CD14-positive monocyte (primary cell): ENCODE results near the gene MYO6. TPM values are rescaled to one million over a fixed set of nuclear protein-coding genes. Genes with fewer than 3 reads are reported as not detected.
"Not testable (repeated sequence)": the region's sequence is repeated elsewhere in the genome, so short reads cannot be mapped to it uniquely, and the experiment has no call there.

Experiments used
- DNase-seq, 3 donors: peaks; one replicate each; pipeline ENCODE4 v3.0.0-alpha.2; 2011 to 2022
- H2AFZ ChIP-seq: 2 replicates; pipeline ENCODE4 v1.6.0; 2012; ENCODE audit warnings: mild to moderate bottlenecking, low read depth, low read length, inconsistent platforms; ENCODE audit not compliant: insufficient read depth, poor library complexity, severe bottlenecking
- H3K27ac ChIP-seq, 2 donors: 1 replicate in 1 of 2; 2 replicates in 1 of 2; pipeline ENCODE4 v1.5.1; 2012 to 2013; ENCODE audit warnings: low read length in 2 of 2, control low read depth in 1 of 2, inconsistent platforms in 1 of 2, low read depth in 1 of 2, mild to moderate bottlenecking in 1 of 2
- H3K27me3 ChIP-seq, 2 donors: one replicate each; pipeline versions ENCODE4 v1.6.0 to v1.6.1; 2011 to 2013; ENCODE audit warnings: low read length in 2 of 2; ENCODE audit not compliant: control insufficient read depth in 2 of 2, insufficient read depth in 2 of 2
- H3K36me3 ChIP-seq, 2 donors: replicated peaks in 1 of 2; 1 replicate in 1 of 2; 2 replicates in 1 of 2; pipeline versions ENCODE4 v1.5.1 to v1.6.1; 2012 to 2013; ENCODE audit warnings: low read length in 2 of 2, control low read depth in 1 of 2, inconsistent platforms in 1 of 2, mild to moderate bottlenecking in 1 of 2; ENCODE audit not compliant: insufficient read depth in 2 of 2, control insufficient read depth in 1 of 2
- H3K4me1 ChIP-seq, 2 donors: 1 replicate in 1 of 2; 2 replicates in 1 of 2; pipeline versions ENCODE4 v1.5.1 to v1.6.1; 2012 to 2013; ENCODE audit warnings: low read length in 2 of 2, control low read depth in 1 of 2, inconsistent platforms in 1 of 2, mild to moderate bottlenecking in 1 of 2, moderate library complexity in 1 of 2; ENCODE audit not compliant: insufficient read depth in 2 of 2, control insufficient read depth in 1 of 2
- H3K4me2 ChIP-seq: replicated peaks from 2 replicates; pipeline ENCODE3; 2012; ENCODE audit warnings: low read length, moderate library complexity, mild to moderate bottlenecking; ENCODE audit not compliant: poor library complexity, severe bottlenecking; ENCODE audit errors: extremely low read depth
- H3K4me3 ChIP-seq, 3 experiments: fragments of 200-600 bp in 1 of 3; sonication (generic) in 1 of 3; replicated peaks in 1 of 3; 1 replicate in 2 of 3; 2 replicates in 1 of 3; pipeline ENCODE4 v1.5.1; 2011 to 2013; ENCODE audit warnings: low read length in 3 of 3, mild to moderate bottlenecking in 3 of 3, control low read depth in 2 of 3, low read depth in 2 of 3, inconsistent platforms in 1 of 3, moderate library complexity in 1 of 3
- H3K79me2 ChIP-seq: 2 replicates; pipeline ENCODE4 v1.6.0; 2012; ENCODE audit warnings: mild to moderate bottlenecking, control low read depth, inconsistent platforms, low read length, moderate library complexity; ENCODE audit not compliant: insufficient read depth
- H3K9ac ChIP-seq: 2 replicates; pipeline ENCODE4 v1.6.0; 2017; ENCODE audit warnings: low read length, mild to moderate bottlenecking; ENCODE audit not compliant: insufficient read depth, poor library complexity, severe bottlenecking
- H3K9me3 ChIP-seq, 2 donors: replicated peaks in 1 of 2; 1 replicate in 1 of 2; 2 replicates in 1 of 2; pipeline versions ENCODE4 v1.5.1 to v1.6.1; 2012 to 2013; ENCODE audit warnings: low read length in 2 of 2, control low read depth in 1 of 2; ENCODE audit not compliant: control insufficient read depth in 1 of 2, insufficient read depth in 1 of 2
- H4K20me1 ChIP-seq: 2 replicates; pipeline ENCODE4 v1.6.0; 2012; ENCODE audit warnings: mild to moderate bottlenecking, low read length, control low read depth, moderate library complexity; ENCODE audit not compliant: insufficient read depth
- H3K27ac Mint-ChIP-seq, 7 donors: one replicate each; pipeline ENCODE4 v1.8.0; 2020; ENCODE audit warnings: mild to moderate bottlenecking in 7 of 7, mixed read lengths in 7 of 7, moderate library complexity in 6 of 7, inconsistent platforms in 2 of 7
- H3K27me3 Mint-ChIP-seq, 3 donors: one replicate each; pipeline ENCODE4 v1.8.0; 2021 to 2022; ENCODE audit warnings: low read depth in 3 of 3, mild to moderate bottlenecking in 3 of 3, mixed read lengths in 3 of 3, moderate library complexity in 3 of 3, inconsistent platforms in 1 of 3
- H3K36me3 Mint-ChIP-seq, 2 donors: one replicate each; pipeline ENCODE4 v1.8.0; 2020; ENCODE audit warnings: mixed read lengths in 2 of 2, inconsistent platforms in 1 of 2, mild to moderate bottlenecking in 1 of 2
- H3K4me1 Mint-ChIP-seq: one replicate; pipeline ENCODE4 v1.8.0; 2020; ENCODE audit warnings: mild to moderate bottlenecking, mixed read lengths
- H3K4me3 Mint-ChIP-seq, 2 donors: one replicate each; pipeline ENCODE4 v1.8.0; 2020; ENCODE audit warnings: mild to moderate bottlenecking in 2 of 2, mixed read lengths in 2 of 2, moderate library complexity in 1 of 2
- H3K9me3 Mint-ChIP-seq, 7 donors: one replicate each; pipeline ENCODE4 v1.8.0; 2020 to 2022; ENCODE audit warnings: mixed read lengths in 7 of 7, mild to moderate bottlenecking in 6 of 7, moderate library complexity in 6 of 7, inconsistent platforms in 2 of 7
- CTCF ChIP-seq: fragments of 200-600 bp; IDR thresholded peaks from one replicate; pipeline ENCODE4 v1.8.0; 2022; ENCODE audit warnings: antibody characterized with exemption, mild to moderate bottlenecking
- WGBS: methylation state at CpG from one replicate; pipeline ENCODE4 v1.1.5; 2013; ENCODE audit warnings: missing lambda C conversion rate; ENCODE audit not compliant: insufficient coverage; 5-methylcytosine and 5-hydroxymethylcytosine counted together
- intact Hi-C, 2 donors: fragments of 100-400 bp; cut with micrococcal nuclease; formaldehyde crosslinking; loops; one replicate each; pipeline versions ENCODE4 v1.15.0 to v1.15.1; 2023
- polyA plus RNA-seq, 3 donors: library from polyadenylated mRNA; depleted of rRNA in 1 of 3; unstranded in 2 of 3; stranded (reverse) in 1 of 3; fragments of 300-500 nt in 2 of 3; fragments of >200 nt in 1 of 3; fragmentation: Illumina TruSeq in 2 of 3; gene quantifications; 1 replicate in 2 of 3; 2 replicates in 1 of 3; pipeline ENCODE4 v1.2.3, GENCODE V29; 2012 to 2021

The MYO6 gene
- polyA plus RNA-seq, 3 donors = not detected

- Mint-ChIP-seq H3K27ac (no peak overlapping the region), H3K9me3 (no peaks in the 10 kb centered on the region), H3K4me3 (no peak overlapping the region), H3K27me3 (peaks cover 0 to 3% (median 3%) of the 10 kb centered on the region in 3 donors), H3K36me3 (no peaks in the 10 kb centered on the region), H3K4me1 (no peaks in the 10 kb centered on the region)
- no peaks in the 10 kb centered on the region for H3K4me1 ChIP-seq
- peaks cover 0 to 2% of the 10 kb centered on the region in 2 donors for H3K27me3 ChIP-seq
- no peak overlapping the region for H3K27ac ChIP-seq
- no peak overlapping the region for H3K4me2 ChIP-seq
- no peak for TF ChIP-seq CTCF
- no peaks in the 10 kb centered on the region for H3K9me3 ChIP-seq
- no peak overlapping the region for H3K9ac ChIP-seq
- no peaks in the 10 kb centered on the region for H4K20me1 ChIP-seq
- H2AFZ ChIP-seq = no peak overlapping the region
- intact Hi-C loops = no loop called here
- H3K79me2 ChIP-seq = no peaks in the 10 kb centered on the region
- no CpG with 5 or more reads among the region's 2 CpGs for WGBS
- no peak overlapping the region for H3K4me3 ChIP-seq
- no peaks in the 10 kb centered on the region for H3K36me3 ChIP-seq
- no peak for DNase-seq
These were observed 144.7 kb downstream of the MYO6 start for GRCh38 chr6:75893776-75894152.

- intact Hi-C loops = no loop called here
- no peak overlapping the region for H3K4me3 Mint-ChIP-seq
- Histone ChIP-seq H3K4me1 (no peaks in the 10 kb centered on the region), H3K27ac (no peak overlapping the region), H2AFZ (no peak overlapping the region), H4K20me1 (no peaks in the 10 kb centered on the region), H3K9me3 (no peaks in the 10 kb centered on the region), H3K79me2 (no peaks in the 10 kb centered on the region), H3K9ac (no peak overlapping the region), H3K4me3 (no peak overlapping the region), H3K27me3 (peaks cover 0 to 2% of the 10 kb centered on the region in 2 donors), H3K4me2 (no peak overlapping the region), H3K36me3 (no peaks in the 10 kb centered on the region)
- H3K9me3 Mint-ChIP-seq = peaks cover 0 to 3% (median 0%) of the 10 kb centered on the region in 7 donors
- no peaks in the 10 kb centered on the region for H3K36me3 Mint-ChIP-seq
- H3K27me3 Mint-ChIP-seq = peaks cover 0 to 2% (median 1%) of the 10 kb centered on the region in 3 donors
- H3K27ac Mint-ChIP-seq = no peak overlapping the region
- H3K4me1 Mint-ChIP-seq = no peaks in the 10 kb centered on the region
- WGBS = 63% methylated on average over 1 of the region's 3 CpGs
- DNase-seq = no peak
- TF ChIP-seq CTCF = no peak
These were observed 147.5 kb downstream of the MYO6 start for GRCh38 chr6:75896526-75896925.

- no CpG with 5 or more reads among the region's 1 CpG for WGBS
- H3K36me3 Mint-ChIP-seq, H3K27ac ChIP-seq, H3K27me3 Mint-ChIP-seq, H3K27ac Mint-ChIP-seq, H3K9ac ChIP-seq, H2AFZ ChIP-seq, H3K9me3 ChIP-seq, H3K27me3 ChIP-seq, DNase-seq, H3K4me1 ChIP-seq, H3K4me3 ChIP-seq, H3K9me3 Mint-ChIP-seq, H4K20me1 ChIP-seq, H3K79me2 ChIP-seq, H3K4me1 Mint-ChIP-seq, H3K4me2 ChIP-seq, H3K4me3 Mint-ChIP-seq, H3K36me3 ChIP-seq, intact Hi-C loops: not testable (repeated sequence)
These were observed 151.2 kb downstream of the MYO6 start for GRCh38 chr6:75900216-75900615.
